ENCODE results near the gene GAS7.

- TF ChIP-seq EZH2 (IDR thresholded peaks at IDR 0.05) = no peak
- no peak for TF ChIP-seq CTCF (IDR thresholded peaks at IDR 0.05)
- TF ChIP-seq EZH2phosphoT487 (IDR thresholded peaks at IDR 0.05) = no peak
Observed at GRCh38 chr17:10172241-10172741, 26.1 kb downstream of the GAS7 start.
